Ovary (tissue), 9 donors: Measurements from ENCODE around the gene PYDC1. TPM values are rescaled to one million over a fixed set of nuclear protein-coding genes. Genes with fewer than 3 reads are reported as not detected.
A peak's percentile ranks its signal among the peaks of the same experiment; 100 is the strongest.

Experiments
- DNase-seq, 5 donors: peaks; one replicate each; pipeline ENCODE4 v3.0.0-alpha.2; 2019 to 2020
- H3K27ac ChIP-seq, 2 donors: fragments of 200-600 bp; one replicate each; pipeline versions ENCODE4 v1.5.1 to v1.8.0; 2019 to 2022
- H3K27me3 ChIP-seq: fragments of 200-600 bp; one replicate; pipeline ENCODE4 v1.8.0; 2022
- H3K36me3 ChIP-seq: fragments of 200-600 bp; sonication (generic); one replicate; pipeline ENCODE4 v1.5.1; 2019
- H3K4me1 ChIP-seq: one replicate; pipeline ENCODE4 v1.8.1; 2013; ENCODE audit warnings: mild to moderate bottlenecking, moderate library complexity; ENCODE audit not compliant: insufficient read depth
- H3K4me3 ChIP-seq: fragments of 200-600 bp; sonication (generic); one replicate; pipeline ENCODE4 v1.5.1; 2017
- H3K9me3 ChIP-seq, 2 donors: fragments of 200-600 bp in 1 of 2; sonication (generic) in 1 of 2; one replicate each; pipeline versions ENCODE4 v1.5.1 to v1.8.1; 2013 to 2019; ENCODE audit warnings: mild to moderate bottlenecking in 1 of 2, moderate library complexity in 1 of 2
- EP300 ChIP-seq: sonication (generic); formaldehyde crosslinking; IDR thresholded peaks from one replicate; pipeline ENCODE4 v1.6.1; 2017; ENCODE audit warnings: antibody characterized with exemption
- POLR2A ChIP-seq: fragments of 450-650 bp; IDR thresholded peaks from one replicate; pipeline ENCODE4 v1.6.1; 2017; ENCODE audit warnings: antibody characterized with exemption, mild to moderate bottlenecking, moderate library complexity
- WGBS, 3 donors: extraction: QIAGEN DNeasy Blood & Tissue Kit in 1 of 3; methylation state at CpG; one replicate each; pipeline versions ENCODE4 v1.1.5 to v1.1.7; 2013 to 2017; 5-methylcytosine and 5-hydroxymethylcytosine counted together
- intact Hi-C, 4 donors: fragments of 100-400 bp; cut with DNase I; formaldehyde crosslinking; loops; one replicate each; pipeline versions ENCODE4 v1.11.0 to v1.15.1; 2022 to 2023
- polyA plus RNA-seq, 2 donors: library from polyadenylated mRNA; stranded (reverse); fragments of 200-250 nt in 1 of 2; fragments of 350-450 nt in 1 of 2; fragmentation: Illumina TruSeq in 1 of 2; extraction: RNeasy Lipid Tissue Mini Kit (QIAGEN cat#74804) in 1 of 2; gene quantifications; one replicate each; pipeline ENCODE4 v1.2.3, GENCODE V29; 2013 to 2014
- total RNA-seq, 7 donors: library from RNA; depleted of rRNA in 2 of 7; stranded (reverse); fragments of >200 nt in 2 of 7; fragmentation: NEBNext Ultra II Directional in 3 of 7; extraction: Animal tissue kit (Norgen Biotek cat#: 25700) in 3 of 7; gene quantifications; one replicate each; pipeline versions ENCODE4 v1.1.0 to v1.2.4, GENCODE V29; 2016 to 2023
- TF ChIP-seq, protein P1 (sequence below), 3 donors: fragments of 450-650 bp in 2 of 3; fragments of 200-600 bp in 1 of 3; IDR thresholded peaks; one replicate each; pipeline versions ENCODE4 v1.5.1 to v1.8.0; 2016 to 2022; ENCODE audit warnings: antibody characterized with exemption in 3 of 3, mild to moderate bottlenecking in 1 of 3
- donor health status: DM: no; HTN: no; CAD: no; lungs with moderate emphysema.
- donor health status: DM: no; HTN: no; CAD: no.
- donor health status: Bipolar disorder and iron deficiency.
- donor health status: DM: yes; HTN: yes; CAD: no.
- donor health status: DM: no; HTN: no; CAD: no.
- donor health status: DM: yes; HTN: yes; CAD: no.

The PYDC1 gene
- total and polyA plus RNA-seq, 9 donors = not detected

- intact Hi-C loops = loop anchor here in 1 of 4 donors (10.0 kb wide), 1 partner anchor 481 kb away; no protein-coding TSS in a partner anchor
- H3K27ac ChIP-seq = no peak overlapping the region
- no peak for TF ChIP-seq POLR2A
- TF ChIP-seq, protein P1, sequence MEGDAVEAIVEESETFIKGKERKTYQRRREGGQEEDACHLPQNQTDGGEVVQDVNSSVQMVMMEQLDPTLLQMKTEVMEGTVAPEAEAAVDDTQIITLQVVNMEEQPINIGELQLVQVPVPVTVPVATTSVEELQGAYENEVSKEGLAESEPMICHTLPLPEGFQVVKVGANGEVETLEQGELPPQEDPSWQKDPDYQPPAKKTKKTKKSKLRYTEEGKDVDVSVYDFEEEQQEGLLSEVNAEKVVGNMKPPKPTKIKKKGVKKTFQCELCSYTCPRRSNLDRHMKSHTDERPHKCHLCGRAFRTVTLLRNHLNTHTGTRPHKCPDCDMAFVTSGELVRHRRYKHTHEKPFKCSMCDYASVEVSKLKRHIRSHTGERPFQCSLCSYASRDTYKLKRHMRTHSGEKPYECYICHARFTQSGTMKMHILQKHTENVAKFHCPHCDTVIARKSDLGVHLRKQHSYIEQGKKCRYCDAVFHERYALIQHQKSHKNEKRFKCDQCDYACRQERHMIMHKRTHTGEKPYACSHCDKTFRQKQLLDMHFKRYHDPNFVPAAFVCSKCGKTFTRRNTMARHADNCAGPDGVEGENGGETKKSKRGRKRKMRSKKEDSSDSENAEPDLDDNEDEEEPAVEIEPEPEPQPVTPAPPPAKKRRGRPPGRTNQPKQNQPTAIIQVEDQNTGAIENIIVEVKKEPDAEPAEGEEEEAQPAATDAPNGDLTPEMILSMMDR (IDR thresholded peaks at IDR 0.05) = no peak
- TF ChIP-seq EP300 = no peak
- H3K27me3 ChIP-seq = no peaks in the 10 kb centered on the region
- H3K4me3 ChIP-seq = no peak overlapping the region
- H3K4me1 ChIP-seq = peaks cover 14% of the 10 kb centered on the region
- WGBS, 3 donors = 87 to 90% (median 90%) methylated on average over 1 of the region's 1 CpG
- DNase-seq = no peak
- H3K9me3 ChIP-seq = no peaks in the 10 kb centered on the region
- H3K36me3 ChIP-seq = no peaks in the 10 kb centered on the region
These were observed 3.6 kb downstream of the PYDC1 start for GRCh38 chr16:31213342-31213741.

DNA sequence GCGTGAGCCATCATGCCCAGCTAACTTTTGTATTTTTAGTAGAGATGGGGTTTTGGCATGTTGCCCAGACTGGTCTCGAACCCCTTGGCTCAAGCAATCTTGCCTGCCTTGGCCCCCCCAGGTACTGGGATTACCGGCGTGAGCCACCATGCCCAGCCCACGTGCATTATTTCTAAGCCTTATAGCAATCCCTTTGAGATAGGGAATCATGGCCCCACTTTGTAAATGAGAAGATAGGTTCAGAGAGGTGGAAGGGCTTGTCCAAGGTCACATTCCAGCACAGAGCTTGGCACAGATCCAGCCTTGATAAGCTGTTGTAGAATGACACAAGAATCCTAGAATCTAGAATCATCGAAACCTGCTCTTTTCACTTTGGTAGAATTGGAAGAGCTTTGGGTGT, 10.2 kb downstream of the PYDC1 start:
- H3K27me3 ChIP-seq = no peaks in the 10 kb centered on the region
- WGBS, 3 donors = 18 to 39% (median 21%) methylated on average over 6 of the region's 6 CpGs
- intact Hi-C loops = loop anchor here in 1 of 4 donors (10.0 kb wide), 1 partner anchor 218 kb away; the partner anchor contains the start of gene COX6A2
- no peak for TF ChIP-seq POLR2A
- TF ChIP-seq, protein P1 (IDR thresholded peaks at IDR 0.05) = no peak
- TF ChIP-seq EP300 = no peak
- H3K36me3 ChIP-seq = no peaks in the 10 kb centered on the region
- H3K4me1 ChIP-seq = peaks cover 2% of the 10 kb centered on the region
- H3K9me3 ChIP-seq = no peaks in the 10 kb centered on the region
- H3K4me3 ChIP-seq = no peak overlapping the region
- no peak for DNase-seq
- no peak overlapping the region for H3K27ac ChIP-seq

DNA sequence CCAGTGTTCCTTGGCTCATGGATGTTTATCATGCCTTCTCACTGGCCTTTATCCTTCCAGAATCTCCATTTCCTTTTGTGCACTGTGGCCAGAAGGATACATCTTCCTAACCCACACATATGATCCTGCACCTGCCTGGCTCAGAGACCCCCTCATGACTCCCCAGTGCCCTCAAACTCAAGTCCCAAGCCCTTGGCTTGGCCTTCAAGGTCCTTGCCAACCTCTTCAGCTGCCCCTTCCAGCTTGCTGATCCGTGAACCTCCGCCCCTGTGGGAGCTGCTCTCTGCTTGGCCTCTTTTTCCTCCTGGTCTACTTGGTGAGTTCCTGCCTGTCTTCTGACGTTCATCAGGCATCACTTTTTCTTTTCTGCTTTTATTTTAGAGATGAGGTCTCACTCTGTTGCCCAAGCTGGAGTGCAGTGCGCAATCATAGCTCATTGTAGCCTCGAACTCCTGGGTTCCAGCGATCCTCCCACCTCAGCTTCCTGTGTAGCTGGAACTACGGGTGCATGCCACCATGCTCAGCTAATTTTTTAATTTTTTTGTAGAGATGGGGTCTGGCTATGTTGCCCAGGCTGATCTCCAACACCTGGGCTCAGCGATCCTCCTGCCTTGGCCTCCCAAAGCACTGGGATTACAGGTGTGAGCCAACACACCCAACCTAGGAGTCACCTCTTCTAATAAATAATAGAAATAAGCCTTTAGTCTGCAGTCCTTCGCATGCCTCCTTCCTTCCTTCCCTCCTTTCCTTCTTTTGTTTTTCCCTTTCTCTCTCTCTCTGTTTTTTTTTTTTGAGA, 11.9 kb downstream of the PYDC1 start:
- H3K27ac ChIP-seq = no peak overlapping the region
- WGBS, 3 donors = 84 to 89% (median 85%) methylated on average over 9 of the region's 9 CpGs
- no peaks in the 10 kb centered on the region for H3K36me3 ChIP-seq
- no peak overlapping the region for H3K4me3 ChIP-seq
- peaks cover 7% of the 10 kb centered on the region for H3K4me1 ChIP-seq
- DNase-seq = no peak
- no peak for TF ChIP-seq POLR2A
- no peak for TF ChIP-seq EP300
- TF ChIP-seq, protein P1 (IDR thresholded peaks at IDR 0.05) = no peak
- no peaks in the 10 kb centered on the region for H3K27me3 ChIP-seq
- H3K9me3 ChIP-seq = no peaks in the 10 kb centered on the region
- intact Hi-C loops = loop anchor here in 1 of 4 donors (10.0 kb wide), 1 partner anchor 220 kb away; the partner anchor contains the start of gene COX6A2

- peak within 1 kb of the TSS; percentile 77 for H3K4me3 ChIP-seq
- H3K27me3 ChIP-seq = no peaks in the 10 kb centered on the region
- H3K27ac ChIP-seq = peak within 1 kb of the TSS; percentile 20 to 22
- peak; percentile 26 to 66 (median 41) for DNase-seq
- H3K4me1 ChIP-seq = peaks cover 7% of the 10 kb centered on the region
- H3K9me3 ChIP-seq = no peaks in the 10 kb centered on the region
- H3K36me3 ChIP-seq = no peaks in the 10 kb centered on the region
- TF ChIP-seq EP300 (no peak), POLR2A (no peak)
- TF ChIP-seq, protein P1 (IDR thresholded peaks at IDR 0.05) = no peak
- 3 to 6% (median 5%) methylated on average over 67 to 69 of the region's 69 CpGs for WGBS, 3 donors
- intact Hi-C loops = loop anchor here in 1 of 4 donors (10.0 kb wide), 1 partner anchor 222 kb away; the partner anchor contains the start of gene COX6A2
These were observed 14.2 kb downstream of the PYDC1 start, which contains the start of gene PYCARD for GRCh38 chr16:31202414-31203375. PYCARD (minus strand) TSS chr16:31202760; CDS start chr16:31202690, 70 bp downstream.
